ENCODE data around the gene ZNF366. TPM values are rescaled to one million over a fixed set of nuclear protein-coding genes. Genes with fewer than 3 reads are reported as not detected.

ZNF366 gene
- polyA plus RNA-seq, 2 of the 4 experiments (the other 2 are of a cell fraction): not detected

DNA sequence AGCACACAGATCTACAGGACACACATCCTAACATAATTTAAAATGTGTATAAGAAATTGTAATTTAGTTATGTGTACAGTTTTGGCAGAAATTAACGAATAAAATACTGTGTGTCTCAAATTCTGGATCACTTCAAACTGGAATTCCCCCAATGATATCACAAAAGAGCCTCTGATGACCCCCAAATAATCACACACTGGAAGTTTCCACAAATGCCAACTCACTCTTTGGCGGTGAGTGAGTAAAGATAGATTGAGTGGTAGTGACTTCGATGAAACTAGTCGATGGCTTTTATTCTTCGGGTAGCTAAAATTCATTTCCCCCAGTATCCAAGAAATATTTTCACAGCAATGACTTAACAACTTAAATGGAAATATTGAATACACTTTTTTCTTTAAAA, 2.2 kb downstream of the ZNF366 start:
- 90% methylated on average over 5 of the region's 5 CpGs for WGBS (ENCODE audit: missing lambda C conversion rate)

DNA sequence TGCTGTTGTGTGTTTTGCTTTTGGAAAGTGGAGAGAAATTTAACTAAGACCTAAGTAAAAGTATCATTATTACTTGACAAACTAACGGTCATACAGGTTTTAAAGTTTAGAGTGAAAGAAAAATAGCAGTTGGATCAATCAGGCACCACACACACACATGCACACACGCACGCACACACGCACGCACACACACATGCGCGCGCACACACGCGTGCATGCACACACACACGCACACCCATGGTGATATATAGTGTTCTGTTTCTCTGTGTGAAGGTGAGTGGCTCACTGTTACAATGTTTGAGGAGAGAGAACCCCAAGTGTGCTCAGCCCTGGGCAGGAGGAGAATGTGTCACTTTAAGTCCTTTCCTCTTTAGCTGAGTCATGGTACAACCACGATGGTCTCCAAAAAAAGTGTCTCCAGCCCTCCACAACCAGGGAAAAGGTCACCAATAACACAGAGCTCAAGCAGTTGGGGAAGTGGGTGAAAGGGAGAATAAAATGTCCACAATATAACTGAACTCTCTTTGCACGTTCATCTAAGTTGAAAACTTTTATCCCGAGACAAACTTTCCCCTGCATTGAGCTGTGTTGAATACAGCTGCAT, 3.2 kb downstream of the ZNF366 start:
- 76% methylated on average over 14 of the region's 14 CpGs for WGBS (ENCODE audit: missing lambda C conversion rate)
- FAIRE-seq (no peak), DNase-seq (ENCODE audit: low read depth in 1 of 2, low spot score in 1 of 2) (peak; percentile 15 to 33), ATAC-seq (peak; percentile 34 to 69; a peak in 4 of 6 replicates)
- TF ChIP-seq KDM1A (IDR thresholded peaks at IDR 0.05; ENCODE audit: low read depth) (no peak), CHD4 (IDR thresholded peaks at IDR 0.05; ENCODE audit: borderline replicate concordance) (no peak), SREBF2 (IDR thresholded peaks at IDR 0.05) (no peak), MAFK (IDR thresholded peaks at IDR 0.05; ENCODE audit: partially characterized antibody) (peak; percentile 81), PHF8 (IDR thresholded peaks at IDR 0.05; ENCODE audit: borderline replicate concordance, low read depth) (no peak), FOXS1 (CRISPR knock-in tag; IDR thresholded peaks at IDR 0.05) (no peak), POLR2A (IDR thresholded peaks at IDR 0.05; ENCODE audit: low read length) (no peak), NFE2L2 (conservative IDR thresholded peaks at IDR 0.05; ENCODE audit: low read length) (peak; percentile 58), EHF (CRISPR knock-in tag; IDR thresholded peaks at IDR 0.05) (no peak), TFCP2L1 (CRISPR knock-in tag; IDR thresholded peaks at IDR 0.05) (no peak), ZFP36 (IDR thresholded peaks at IDR 0.05; ENCODE audit: borderline replicate concordance, partially characterized antibody) (no peak)
- TF ChIP-seq, protein P1, sequence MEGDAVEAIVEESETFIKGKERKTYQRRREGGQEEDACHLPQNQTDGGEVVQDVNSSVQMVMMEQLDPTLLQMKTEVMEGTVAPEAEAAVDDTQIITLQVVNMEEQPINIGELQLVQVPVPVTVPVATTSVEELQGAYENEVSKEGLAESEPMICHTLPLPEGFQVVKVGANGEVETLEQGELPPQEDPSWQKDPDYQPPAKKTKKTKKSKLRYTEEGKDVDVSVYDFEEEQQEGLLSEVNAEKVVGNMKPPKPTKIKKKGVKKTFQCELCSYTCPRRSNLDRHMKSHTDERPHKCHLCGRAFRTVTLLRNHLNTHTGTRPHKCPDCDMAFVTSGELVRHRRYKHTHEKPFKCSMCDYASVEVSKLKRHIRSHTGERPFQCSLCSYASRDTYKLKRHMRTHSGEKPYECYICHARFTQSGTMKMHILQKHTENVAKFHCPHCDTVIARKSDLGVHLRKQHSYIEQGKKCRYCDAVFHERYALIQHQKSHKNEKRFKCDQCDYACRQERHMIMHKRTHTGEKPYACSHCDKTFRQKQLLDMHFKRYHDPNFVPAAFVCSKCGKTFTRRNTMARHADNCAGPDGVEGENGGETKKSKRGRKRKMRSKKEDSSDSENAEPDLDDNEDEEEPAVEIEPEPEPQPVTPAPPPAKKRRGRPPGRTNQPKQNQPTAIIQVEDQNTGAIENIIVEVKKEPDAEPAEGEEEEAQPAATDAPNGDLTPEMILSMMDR (IDR thresholded peaks at IDR 0.05): no peak
- TF ChIP-seq, protein P2, sequence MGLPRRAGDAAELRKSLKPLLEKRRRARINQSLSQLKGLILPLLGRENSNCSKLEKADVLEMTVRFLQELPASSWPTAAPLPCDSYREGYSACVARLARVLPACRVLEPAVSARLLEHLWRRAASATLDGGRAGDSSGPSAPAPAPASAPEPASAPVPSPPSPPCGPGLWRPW (IDR thresholded peaks at IDR 0.05): no peak
- TF ChIP-seq, protein P3, sequence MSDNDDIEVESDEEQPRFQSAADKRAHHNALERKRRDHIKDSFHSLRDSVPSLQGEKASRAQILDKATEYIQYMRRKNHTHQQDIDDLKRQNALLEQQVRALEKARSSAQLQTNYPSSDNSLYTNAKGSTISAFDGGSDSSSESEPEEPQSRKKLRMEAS (IDR thresholded peaks at IDR 0.05): no peak
- TF ChIP-seq, protein P4, sequence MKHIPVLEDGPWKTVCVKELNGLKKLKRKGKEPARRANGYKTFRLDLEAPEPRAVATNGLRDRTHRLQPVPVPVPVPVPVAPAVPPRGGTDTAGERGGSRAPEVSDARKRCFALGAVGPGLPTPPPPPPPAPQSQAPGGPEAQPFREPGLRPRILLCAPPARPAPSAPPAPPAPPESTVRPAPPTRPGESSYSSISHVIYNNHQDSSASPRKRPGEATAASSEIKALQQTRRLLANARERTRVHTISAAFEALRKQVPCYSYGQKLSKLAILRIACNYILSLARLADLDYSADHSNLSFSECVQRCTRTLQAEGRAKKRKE (CRISPR knock-in tag; IDR thresholded peaks at IDR 0.05; ENCODE audit: low read depth): no peak
- TF ChIP-seq, protein P5, sequence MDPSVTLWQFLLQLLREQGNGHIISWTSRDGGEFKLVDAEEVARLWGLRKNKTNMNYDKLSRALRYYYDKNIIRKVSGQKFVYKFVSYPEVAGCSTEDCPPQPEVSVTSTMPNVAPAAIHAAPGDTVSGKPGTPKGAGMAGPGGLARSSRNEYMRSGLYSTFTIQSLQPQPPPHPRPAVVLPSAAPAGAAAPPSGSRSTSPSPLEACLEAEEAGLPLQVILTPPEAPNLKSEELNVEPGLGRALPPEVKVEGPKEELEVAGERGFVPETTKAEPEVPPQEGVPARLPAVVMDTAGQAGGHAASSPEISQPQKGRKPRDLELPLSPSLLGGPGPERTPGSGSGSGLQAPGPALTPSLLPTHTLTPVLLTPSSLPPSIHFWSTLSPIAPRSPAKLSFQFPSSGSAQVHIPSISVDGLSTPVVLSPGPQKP (IDR thresholded peaks at IDR 0.05; ENCODE audit: low read depth, low read length): no peak
- H3K4me2 ChIP-seq: peak overlapping the region; percentile 53
- ChIA-PET CTCF (interaction anchor here (1.2 to 1.6 kb wide), 2 partner anchors 10 to 17 kb away, joined by 3 to 4 read pairs; no protein-coding TSS in a partner anchor), POLR2A (no interaction called here)
- H3K9me3 ChIP-seq: no peaks in the 10 kb centered on the region
- peak overlapping the region; percentile 65 to 79 for H3K27ac ChIP-seq
- no peak overlapping the region for H3K4me3 ChIP-seq
- H3K4me1 ChIP-seq: peaks cover 13% of the 10 kb centered on the region

More for the DNA sequence above, 2.2 kb downstream of the ZNF366 start:
- H3K9me3 ChIP-seq: no peaks in the 10 kb centered on the region
- ATAC-seq (no peak), FAIRE-seq (no peak), DNase-seq (ENCODE audit: low read depth in 1 of 2, low spot score in 1 of 2) (no peak)
- peak overlapping the region in 1 of 2 experiments; percentile 49; a peak in 1 of 6 replicates for H3K27ac ChIP-seq
- H3K4me3 ChIP-seq: no peak overlapping the region
- H3K4me2 ChIP-seq: no peak overlapping the region
- no peak for TF ChIP-seq RCOR1 (IDR thresholded peaks at IDR 0.05; ENCODE audit: low read depth, low read length)
- TF ChIP-seq RAD21 (conservative IDR thresholded peaks at IDR 0.05 in 1 of 2, IDR thresholded peaks at IDR 0.05 in 1 of 2): no peak
- no peak for TF ChIP-seq CHD2 (IDR thresholded peaks at IDR 0.05; ENCODE audit: low read length, partially characterized antibody)
- TF ChIP-seq, protein P5 (IDR thresholded peaks at IDR 0.05; ENCODE audit: low read depth, low read length): no peak
- TF ChIP-seq RFX5 (IDR thresholded peaks at IDR 0.05): no peak
- TF ChIP-seq FOSL2 (IDR thresholded peaks at IDR 0.05): no peak
- TF ChIP-seq FOSL2 (CRISPR knock-in tag; IDR thresholded peaks at IDR 0.05): no peak
- TF ChIP-seq CBX2 (IDR thresholded peaks at IDR 0.05; ENCODE audit: borderline replicate concordance, low read depth): no peak
- CTCF ChIA-PET: interaction anchor here (1.5 kb wide), 1 partner anchor 10 kb away, joined by 7 read pairs; no protein-coding TSS in a partner anchor
- peaks cover 13% of the 10 kb centered on the region for H3K4me1 ChIP-seq
- POLR2A ChIA-PET: no interaction called here

Measured in A549 (cell line).